Trophoblast cell (in vitro differentiated cells and primary cell): ENCODE data around the gene DYNC1H1.
A peak's percentile ranks its signal among the peaks of the same experiment; 100 is the strongest.
"Not testable (repeated sequence)": the region's sequence is repeated elsewhere in the genome, so short reads cannot be mapped to it uniquely, and the experiment has no call there.

Experiments used
- DNase-seq, 2 donors: peaks; one replicate each; pipeline ENCODE4 v3.0.0-alpha.2; 2016
- H2AFZ ChIP-seq: 2 replicates; pipeline ENCODE4 v1.6.1; 2013; ENCODE audit warnings: low read length, moderate library complexity, mild to moderate bottlenecking; ENCODE audit not compliant: insufficient read depth, poor library complexity
- H2AK5ac ChIP-seq: 2 replicates; pipeline ENCODE4 v1.6.1; 2013; ENCODE audit warnings: mild to moderate bottlenecking, low read length
- H2BK120ac ChIP-seq: 2 replicates; pipeline ENCODE4 v1.6.1; 2013; ENCODE audit warnings: low read length, mild to moderate bottlenecking, moderate library complexity; ENCODE audit not compliant: insufficient read depth, poor library complexity
- H2BK12ac ChIP-seq: 2 replicates; pipeline ENCODE4 v1.6.1; 2013; ENCODE audit warnings: mild to moderate bottlenecking, low read length, moderate library complexity
- H2BK5ac ChIP-seq: 2 replicates; pipeline ENCODE4 v1.6.1; 2013; ENCODE audit warnings: low read length, low read depth, moderate library complexity, mild to moderate bottlenecking; ENCODE audit not compliant: poor library complexity
- H3K14ac ChIP-seq: 2 replicates; pipeline ENCODE4 v1.6.1; 2013; ENCODE audit warnings: mild to moderate bottlenecking, low read length
- H3K18ac ChIP-seq: 2 replicates; pipeline ENCODE4 v1.6.1; 2013; ENCODE audit warnings: mild to moderate bottlenecking, low read length
- H3K23ac ChIP-seq: 2 replicates; pipeline ENCODE4 v1.6.1; 2013; ENCODE audit warnings: low read length
- H3K27ac ChIP-seq: 2 replicates; pipeline ENCODE4 v1.5.1; 2013; ENCODE audit warnings: low read depth, mild to moderate bottlenecking, inconsistent platforms, low read length, moderate library complexity
- H3K27me3 ChIP-seq: 2 replicates; pipeline ENCODE4 v1.6.1; 2013; ENCODE audit warnings: inconsistent platforms, mild to moderate bottlenecking, low read length, moderate library complexity; ENCODE audit not compliant: insufficient read depth
- H3K36me3 ChIP-seq, 2 experiments: 1 replicate in 1 of 2; 2 replicates in 1 of 2; pipeline ENCODE4 v1.6.1; 2013; ENCODE audit warnings: low read length in 2 of 2, mild to moderate bottlenecking in 2 of 2, moderate library complexity in 1 of 2; ENCODE audit not compliant: insufficient read depth in 2 of 2, control insufficient read depth in 1 of 2
- H3K4ac ChIP-seq: 2 replicates; pipeline ENCODE4 v1.6.1; 2013; ENCODE audit warnings: low read depth, mild to moderate bottlenecking, low read length, moderate library complexity
- H3K4me1 ChIP-seq, 2 experiments: 1 replicate in 1 of 2; 2 replicates in 1 of 2; pipeline ENCODE4 v1.6.1; 2013; ENCODE audit warnings: low read length in 2 of 2, mild to moderate bottlenecking in 2 of 2, moderate library complexity in 1 of 2; ENCODE audit not compliant: insufficient read depth in 2 of 2, control insufficient read depth in 1 of 2
- H3K4me2 ChIP-seq: 2 replicates; pipeline ENCODE4 v1.6.1; 2013; ENCODE audit warnings: inconsistent platforms, mild to moderate bottlenecking, low read length, moderate library complexity
- H3K4me3 ChIP-seq: 2 replicates; pipeline ENCODE4 v1.5.1; 2013; ENCODE audit warnings: mild to moderate bottlenecking, low read depth, low read length, inconsistent platforms
- H3K79me1 ChIP-seq: one replicate; pipeline ENCODE4 v1.6.1; 2013; ENCODE audit warnings: low read length
- H3K79me2 ChIP-seq: 2 replicates; pipeline ENCODE4 v1.6.1; 2013; ENCODE audit warnings: low read length, mild to moderate bottlenecking; ENCODE audit not compliant: control insufficient read depth, insufficient read depth, poor library complexity
- H3K9ac ChIP-seq: 2 replicates; pipeline ENCODE4 v1.6.1; 2013; ENCODE audit warnings: mild to moderate bottlenecking, low read length
- H3K9me3 ChIP-seq: 2 replicates; pipeline ENCODE4 v1.6.1; 2013; ENCODE audit warnings: low read depth, mild to moderate bottlenecking, control low read depth, inconsistent platforms, low read length; ENCODE audit not compliant: insufficient read depth
- H4K12ac ChIP-seq: 2 replicates; pipeline ENCODE4 v1.6.1; 2013; ENCODE audit warnings: low read depth, mild to moderate bottlenecking, low read length, moderate library complexity
- H4K8ac ChIP-seq: 2 replicates; pipeline ENCODE4 v1.6.1; 2013; ENCODE audit warnings: low read depth, mild to moderate bottlenecking, low read length, moderate library complexity
- H4K91ac ChIP-seq: one replicate; pipeline ENCODE4 v1.6.1; 2013; ENCODE audit warnings: low read depth, mild to moderate bottlenecking, low read length, moderate library complexity
- WGBS: extraction: QIAGEN DNeasy Blood & Tissue Kit; methylation state at CpG from one replicate; pipeline ENCODE4 v1.1.7; 2013; ENCODE audit warnings: missing lambda C conversion rate; ENCODE audit not compliant: insufficient read length, insufficient coverage; ENCODE audit errors: extremely low coverage; 5-methylcytosine and 5-hydroxymethylcytosine counted together

The DYNC1H1 gene

DNA sequence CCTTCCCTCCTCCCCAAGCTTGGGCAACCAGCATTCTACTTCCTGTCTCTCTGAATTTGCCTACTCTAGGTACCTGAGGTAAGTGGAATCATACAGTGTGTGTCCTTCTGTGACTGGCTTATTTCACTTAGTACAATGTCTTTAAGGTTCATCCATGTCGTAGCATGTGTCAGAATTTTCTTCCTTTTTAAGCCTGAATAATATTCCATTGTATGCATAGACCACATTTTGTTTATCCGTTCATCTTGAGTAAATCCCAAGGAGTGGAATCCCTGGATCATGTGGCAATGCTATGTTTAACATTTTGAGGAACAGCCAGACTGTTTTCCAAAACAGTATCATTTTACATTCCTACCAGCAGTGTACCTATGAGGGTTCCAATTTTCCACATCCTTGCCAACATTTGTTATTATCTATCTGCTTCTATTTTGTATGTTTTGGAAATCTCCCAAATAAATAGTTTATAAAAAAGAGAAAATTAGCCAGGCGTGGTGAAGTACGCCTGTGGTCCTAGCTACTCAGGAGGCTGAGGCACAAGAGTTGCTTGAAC is 110.1 kb downstream of the DYNC1H1 start:
- peak in 1 of 2 donors; percentile 43 for DNase-seq
- no peak overlapping the region for H4K12ac ChIP-seq
- H3K79me1 ChIP-seq: no peaks in the 10 kb centered on the region
- H2BK120ac ChIP-seq: no peak overlapping the region
- H2BK5ac ChIP-seq: no peak overlapping the region
- no peaks in the 10 kb centered on the region for H3K79me2 ChIP-seq
- H3K9me3 ChIP-seq: peaks cover 2% of the 10 kb centered on the region
- no CpG with 5 or more reads among the region's 4 CpGs for WGBS
- no peak overlapping the region for H4K8ac ChIP-seq
- no peak overlapping the region for H2AK5ac ChIP-seq
- H2BK12ac ChIP-seq: no peak overlapping the region
- no peak overlapping the region for H3K27ac ChIP-seq
- no peak overlapping the region for H3K14ac ChIP-seq
- no peak overlapping the region for H4K91ac ChIP-seq
- no peak overlapping the region for H2AFZ ChIP-seq
- no peaks in the 10 kb centered on the region for H3K27me3 ChIP-seq
- H3K36me3 ChIP-seq: peaks cover 12 to 13% of the 10 kb centered on the region in 2 experiments
- H3K23ac ChIP-seq: no peak overlapping the region
- no peak overlapping the region for H3K9ac ChIP-seq
- no peaks in the 10 kb centered on the region for H3K4me1 ChIP-seq
- no peak overlapping the region for H3K18ac ChIP-seq
- no peak overlapping the region for H3K4ac ChIP-seq
- H3K4me2 ChIP-seq: no peak overlapping the region
- no peak overlapping the region for H3K4me3 ChIP-seq

DNA sequence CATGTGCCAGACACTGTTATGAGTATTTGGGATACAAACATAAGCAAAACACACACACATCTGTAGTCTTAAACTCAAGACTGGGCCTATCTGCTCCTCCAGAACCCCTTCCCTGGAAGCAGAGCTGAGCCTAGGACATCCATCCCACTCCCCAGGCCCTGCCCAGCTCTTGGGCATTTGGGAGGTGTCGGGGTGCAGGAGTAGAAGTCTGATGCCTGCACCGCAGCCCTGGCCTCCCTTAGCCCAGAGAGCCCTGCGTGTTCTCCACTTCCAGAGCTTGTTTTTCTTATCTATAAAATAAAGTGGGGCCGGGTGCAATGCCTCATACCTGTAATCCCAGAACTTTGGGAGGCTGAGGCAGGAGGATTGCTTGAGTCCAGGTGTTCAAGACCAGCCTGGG is 110.8 kb downstream of the DYNC1H1 start:
- no peak overlapping the region for H4K8ac ChIP-seq
- H3K79me1 ChIP-seq: no peaks in the 10 kb centered on the region
- H3K14ac ChIP-seq: no peak overlapping the region
- WGBS: no CpG with 5 or more reads among the region's 4 CpGs
- H3K23ac ChIP-seq: no peak overlapping the region
- no peak overlapping the region for H3K4ac ChIP-seq
- DNase-seq: no peak
- peaks cover 2% of the 10 kb centered on the region for H3K9me3 ChIP-seq
- no peak overlapping the region for H2AK5ac ChIP-seq
- H2BK120ac ChIP-seq: no peak overlapping the region
- no peaks in the 10 kb centered on the region for H3K4me1 ChIP-seq
- peaks cover 14 to 17% of the 10 kb centered on the region in 2 experiments for H3K36me3 ChIP-seq
- H3K18ac ChIP-seq: no peak overlapping the region
- no peak overlapping the region for H2AFZ ChIP-seq
- H3K4me3 ChIP-seq: no peak overlapping the region
- H4K12ac ChIP-seq: no peak overlapping the region
- H2BK5ac ChIP-seq: no peak overlapping the region
- H2BK12ac ChIP-seq: no peak overlapping the region
- no peak overlapping the region for H3K9ac ChIP-seq
- H3K27ac ChIP-seq: no peak overlapping the region
- no peak overlapping the region for H4K91ac ChIP-seq
- no peak overlapping the region for H3K4me2 ChIP-seq
- no peaks in the 10 kb centered on the region for H3K27me3 ChIP-seq
- no peaks in the 10 kb centered on the region for H3K79me2 ChIP-seq

GRCh38 chr14:102077382-102077709 is 113.0 kb downstream of the DYNC1H1 start:
- no peak overlapping the region for H3K4ac ChIP-seq
- H3K79me1 ChIP-seq: no peaks in the 10 kb centered on the region
- no peak overlapping the region for H3K23ac ChIP-seq
- H2BK120ac ChIP-seq: no peak overlapping the region
- H3K4me1 ChIP-seq: no peaks in the 10 kb centered on the region
- no peak overlapping the region for H3K14ac ChIP-seq
- H2BK12ac ChIP-seq: no peak overlapping the region
- no peak overlapping the region for H4K91ac ChIP-seq
- H3K79me2 ChIP-seq: no peaks in the 10 kb centered on the region
- no peak overlapping the region for H2BK5ac ChIP-seq
- no peak overlapping the region for H3K4me2 ChIP-seq
- no peak overlapping the region for H4K8ac ChIP-seq
- no peak overlapping the region for H3K18ac ChIP-seq
- no peak overlapping the region for H3K9ac ChIP-seq
- peaks cover 2% of the 10 kb centered on the region for H3K9me3 ChIP-seq
- DNase-seq: peak in 1 of 2 donors; percentile 34
- no peak overlapping the region for H2AFZ ChIP-seq
- H4K12ac ChIP-seq: no peak overlapping the region
- WGBS: no CpG with 5 or more reads among the region's 5 CpGs
- H2AK5ac ChIP-seq: no peak overlapping the region
- no peak overlapping the region for H3K4me3 ChIP-seq
- H3K27me3 ChIP-seq: no peaks in the 10 kb centered on the region
- no peak overlapping the region for H3K27ac ChIP-seq
- H3K36me3 ChIP-seq: peaks cover 19 to 34% of the 10 kb centered on the region in 2 experiments

GRCh38 chr14:102078361-102078791 is 114.0 kb downstream of the DYNC1H1 start:
- not testable (repeated sequence) for H3K4me3 ChIP-seq, H3K18ac ChIP-seq, H2BK12ac ChIP-seq, H3K27me3 ChIP-seq, H3K4me2 ChIP-seq, H3K4me1 ChIP-seq, H2BK120ac ChIP-seq, H2AK5ac ChIP-seq, H3K23ac ChIP-seq, H3K9me3 ChIP-seq, H3K79me2 ChIP-seq, H4K8ac ChIP-seq, H3K9ac ChIP-seq, H2BK5ac ChIP-seq, H4K12ac ChIP-seq, H3K14ac ChIP-seq, H3K27ac ChIP-seq, H4K91ac ChIP-seq, H2AFZ ChIP-seq, H3K79me1 ChIP-seq, H3K4ac ChIP-seq
- DNase-seq: peak; percentile 8 to 42
- WGBS: no CpG with 5 or more reads among the region's 11 CpGs
- H3K36me3 ChIP-seq: peaks cover 23 to 44% of the 10 kb centered on the region in 2 experiments
